Measurements from ENCODE around the gene TMEM88. TPM values are rescaled to one million over a fixed set of nuclear protein-coding genes. Genes with fewer than 3 reads are reported as not detected.

The TMEM88 gene
- total and polyA plus RNA-seq, 2 of the 13 experiments (the other 11 are each of a cell fraction or from before 2014, with no cell fraction given) = 0.31 to 0.66 TPM

DNA sequence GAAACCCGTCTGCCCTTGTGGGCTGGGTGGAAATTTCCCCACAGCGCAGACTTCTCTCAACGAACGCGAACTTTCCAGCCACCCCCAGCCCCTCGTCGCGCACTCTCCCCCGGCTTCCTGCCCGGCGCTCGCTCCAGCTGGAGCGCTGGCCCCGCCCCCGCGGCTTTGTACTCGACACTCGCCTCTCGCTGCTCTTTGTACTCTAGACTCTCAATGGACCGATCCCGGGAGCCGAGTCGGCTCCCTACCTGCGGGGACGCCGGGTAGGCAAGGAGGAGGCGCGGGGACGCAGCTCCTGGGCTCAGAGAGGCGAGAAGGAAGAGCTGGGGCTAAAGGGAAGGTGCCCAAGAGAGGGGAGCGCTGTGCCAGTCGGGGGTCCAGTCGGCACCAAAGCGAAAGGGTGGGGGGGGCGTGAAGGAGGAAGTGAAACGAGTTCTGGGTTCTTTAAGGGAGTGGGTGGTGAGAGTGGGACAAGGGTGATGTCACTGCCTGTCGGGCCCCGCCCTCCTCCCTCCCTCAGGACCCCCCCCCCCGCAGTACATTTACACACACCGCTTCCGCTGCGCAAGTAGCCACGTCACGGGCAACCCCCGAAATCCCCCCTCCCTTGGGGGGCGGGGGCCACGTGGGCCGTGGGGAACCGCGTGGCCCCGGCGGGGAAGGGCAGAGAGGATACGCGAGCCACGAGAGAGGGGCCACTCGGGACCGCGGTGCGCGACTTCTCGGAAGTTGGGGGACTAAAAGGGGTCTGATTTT lies 11.2 kb upstream of the TMEM88 start (continued):
- TF ChIP-seq, protein P1, sequence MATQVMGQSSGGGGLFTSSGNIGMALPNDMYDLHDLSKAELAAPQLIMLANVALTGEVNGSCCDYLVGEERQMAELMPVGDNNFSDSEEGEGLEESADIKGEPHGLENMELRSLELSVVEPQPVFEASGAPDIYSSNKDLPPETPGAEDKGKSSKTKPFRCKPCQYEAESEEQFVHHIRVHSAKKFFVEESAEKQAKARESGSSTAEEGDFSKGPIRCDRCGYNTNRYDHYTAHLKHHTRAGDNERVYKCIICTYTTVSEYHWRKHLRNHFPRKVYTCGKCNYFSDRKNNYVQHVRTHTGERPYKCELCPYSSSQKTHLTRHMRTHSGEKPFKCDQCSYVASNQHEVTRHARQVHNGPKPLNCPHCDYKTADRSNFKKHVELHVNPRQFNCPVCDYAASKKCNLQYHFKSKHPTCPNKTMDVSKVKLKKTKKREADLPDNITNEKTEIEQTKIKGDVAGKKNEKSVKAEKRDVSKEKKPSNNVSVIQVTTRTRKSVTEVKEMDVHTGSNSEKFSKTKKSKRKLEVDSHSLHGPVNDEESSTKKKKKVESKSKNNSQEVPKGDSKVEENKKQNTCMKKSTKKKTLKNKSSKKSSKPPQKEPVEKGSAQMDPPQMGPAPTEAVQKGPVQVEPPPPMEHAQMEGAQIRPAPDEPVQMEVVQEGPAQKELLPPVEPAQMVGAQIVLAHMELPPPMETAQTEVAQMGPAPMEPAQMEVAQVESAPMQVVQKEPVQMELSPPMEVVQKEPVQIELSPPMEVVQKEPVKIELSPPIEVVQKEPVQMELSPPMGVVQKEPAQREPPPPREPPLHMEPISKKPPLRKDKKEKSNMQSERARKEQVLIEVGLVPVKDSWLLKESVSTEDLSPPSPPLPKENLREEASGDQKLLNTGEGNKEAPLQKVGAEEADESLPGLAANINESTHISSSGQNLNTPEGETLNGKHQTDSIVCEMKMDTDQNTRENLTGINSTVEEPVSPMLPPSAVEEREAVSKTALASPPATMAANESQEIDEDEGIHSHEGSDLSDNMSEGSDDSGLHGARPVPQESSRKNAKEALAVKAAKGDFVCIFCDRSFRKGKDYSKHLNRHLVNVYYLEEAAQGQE (IDR thresholded peaks at IDR 0.05; ENCODE audit: borderline replicate concordance in 1 of 2, low read depth in 1 of 2, low read length in 2 of 2) = 0 out of 4 replicates have a peak, but pooled peaks of 1 of the 2 experiments have one; percentile 16
- TF ChIP-seq KDM5A (IDR thresholded peaks at IDR 0.05; ENCODE audit: borderline replicate concordance, low read length) (peak; percentile 38; the same call in 1 of the 2 replicates), BORCS8-MEF2B (CRISPR knock-in tag; IDR thresholded peaks at IDR 0.05) (peak; percentile 68; the same call in 1 of the 2 replicates), POLR2AphosphoS2 (IDR thresholded peaks at IDR 0.05; ENCODE audit: low read depth, low read length) (0 out of 2 replicates have a peak, but pooled peaks have one; percentile 1), ZNF577 (CRISPR knock-in tag; IDR thresholded peaks at IDR 0.05; ENCODE audit: borderline replicate concordance, low read depth) (no peak), SMAD9 (CRISPR knock-in tag; IDR thresholded peaks at IDR 0.05) (0 out of 2 replicates have a peak, but pooled peaks have one; percentile 59), ZNF558 (CRISPR knock-in tag; IDR thresholded peaks at IDR 0.05; ENCODE audit: borderline replicate concordance) (peak; percentile 65; the same call in 1 of the 2 replicates), ZNF619 (CRISPR knock-in tag; IDR thresholded peaks at IDR 0.05) (no peak), YEATS4 (CRISPR knock-in tag; IDR thresholded peaks at IDR 0.05; ENCODE audit: borderline replicate concordance) (peak; percentile 43; the same call in 1 of the 2 replicates), ASH2L (IDR thresholded peaks at IDR 0.05; ENCODE audit: insufficient read length, low read depth, low read length) (peak; percentile 58), ZNF232 (CRISPR knock-in tag; IDR thresholded peaks at IDR 0.05; ENCODE audit: borderline replicate concordance) (no peak), ZSCAN9 (CRISPR knock-in tag; IDR thresholded peaks at IDR 0.05; ENCODE audit: borderline replicate concordance) (no peak), KDM6A (CRISPR knock-in tag; IDR thresholded peaks at IDR 0.05; ENCODE audit: low read depth) (no peak), ATF1 (CRISPR knock-in tag; IDR thresholded peaks at IDR 0.05) (peak; percentile 75), RARA (CRISPR knock-in tag; IDR thresholded peaks at IDR 0.05) (peak; percentile 37; the same call in 1 of the 2 replicates)
- TF ChIP-seq, protein P2, sequence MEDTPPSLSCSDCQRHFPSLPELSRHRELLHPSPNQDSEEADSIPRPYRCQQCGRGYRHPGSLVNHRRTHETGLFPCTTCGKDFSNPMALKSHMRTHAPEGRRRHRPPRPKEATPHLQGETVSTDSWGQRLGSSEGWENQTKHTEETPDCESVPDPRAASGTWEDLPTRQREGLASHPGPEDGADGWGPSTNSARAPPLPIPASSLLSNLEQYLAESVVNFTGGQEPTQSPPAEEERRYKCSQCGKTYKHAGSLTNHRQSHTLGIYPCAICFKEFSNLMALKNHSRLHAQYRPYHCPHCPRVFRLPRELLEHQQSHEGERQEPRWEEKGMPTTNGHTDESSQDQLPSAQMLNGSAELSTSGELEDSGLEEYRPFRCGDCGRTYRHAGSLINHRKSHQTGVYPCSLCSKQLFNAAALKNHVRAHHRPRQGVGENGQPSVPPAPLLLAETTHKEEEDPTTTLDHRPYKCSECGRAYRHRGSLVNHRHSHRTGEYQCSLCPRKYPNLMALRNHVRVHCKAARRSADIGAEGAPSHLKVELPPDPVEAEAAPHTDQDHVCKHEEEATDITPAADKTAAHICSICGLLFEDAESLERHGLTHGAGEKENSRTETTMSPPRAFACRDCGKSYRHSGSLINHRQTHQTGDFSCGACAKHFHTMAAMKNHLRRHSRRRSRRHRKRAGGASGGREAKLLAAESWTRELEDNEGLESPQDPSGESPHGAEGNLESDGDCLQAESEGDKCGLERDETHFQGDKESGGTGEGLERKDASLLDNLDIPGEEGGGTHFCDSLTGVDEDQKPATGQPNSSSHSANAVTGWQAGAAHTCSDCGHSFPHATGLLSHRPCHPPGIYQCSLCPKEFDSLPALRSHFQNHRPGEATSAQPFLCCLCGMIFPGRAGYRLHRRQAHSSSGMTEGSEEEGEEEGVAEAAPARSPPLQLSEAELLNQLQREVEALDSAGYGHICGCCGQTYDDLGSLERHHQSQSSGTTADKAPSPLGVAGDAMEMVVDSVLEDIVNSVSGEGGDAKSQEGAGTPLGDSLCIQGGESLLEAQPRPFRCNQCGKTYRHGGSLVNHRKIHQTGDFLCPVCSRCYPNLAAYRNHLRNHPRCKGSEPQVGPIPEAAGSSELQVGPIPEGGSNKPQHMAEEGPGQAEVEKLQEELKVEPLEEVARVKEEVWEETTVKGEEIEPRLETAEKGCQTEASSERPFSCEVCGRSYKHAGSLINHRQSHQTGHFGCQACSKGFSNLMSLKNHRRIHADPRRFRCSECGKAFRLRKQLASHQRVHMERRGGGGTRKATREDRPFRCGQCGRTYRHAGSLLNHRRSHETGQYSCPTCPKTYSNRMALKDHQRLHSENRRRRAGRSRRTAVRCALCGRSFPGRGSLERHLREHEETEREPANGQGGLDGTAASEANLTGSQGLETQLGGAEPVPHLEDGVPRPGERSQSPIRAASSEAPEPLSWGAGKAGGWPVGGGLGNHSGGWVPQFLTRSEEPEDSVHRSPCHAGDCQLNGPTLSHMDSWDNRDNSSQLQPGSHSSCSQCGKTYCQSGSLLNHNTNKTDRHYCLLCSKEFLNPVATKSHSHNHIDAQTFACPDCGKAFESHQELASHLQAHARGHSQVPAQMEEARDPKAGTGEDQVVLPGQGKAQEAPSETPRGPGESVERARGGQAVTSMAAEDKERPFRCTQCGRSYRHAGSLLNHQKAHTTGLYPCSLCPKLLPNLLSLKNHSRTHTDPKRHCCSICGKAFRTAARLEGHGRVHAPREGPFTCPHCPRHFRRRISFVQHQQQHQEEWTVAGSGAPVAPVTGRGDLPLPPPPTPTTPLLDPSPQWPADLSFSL (CRISPR knock-in tag; IDR thresholded peaks at IDR 0.05) = 0 out of 2 replicates have a peak, but pooled peaks have one; percentile 0
- TF ChIP-seq, protein P3, sequence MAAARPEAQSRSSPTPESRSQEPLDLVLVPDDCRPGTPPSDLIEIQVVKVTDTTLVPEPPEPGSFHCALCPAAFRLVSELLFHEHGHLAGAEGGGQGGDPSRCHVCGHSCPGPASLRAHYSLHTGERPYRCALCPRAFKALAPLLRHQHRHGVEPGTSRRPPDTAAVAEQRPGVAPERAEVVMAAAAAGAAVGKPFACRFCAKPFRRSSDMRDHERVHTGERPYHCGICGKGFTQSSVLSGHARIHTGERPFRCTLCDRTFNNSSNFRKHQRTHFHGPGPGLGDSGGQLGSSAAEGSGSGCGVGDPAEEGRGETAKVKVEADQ (CRISPR knock-in tag; IDR thresholded peaks at IDR 0.05; ENCODE audit: borderline replicate concordance) = peak; percentile 61; the same call in 1 of the 2 replicates

All from HepG2 (cell line).